ENCODE data around the gene HELZ. TPM values are rescaled to one million over a fixed set of nuclear protein-coding genes. Genes with fewer than 3 reads are reported as not detected.
"Not testable (repeated sequence)": the region's sequence is repeated elsewhere in the genome, so short reads cannot be mapped to it uniquely, and the experiment has no call there.

HELZ gene
- total RNA-seq, 1 donor from 2014 or later, result 74.7 TPM

DNA sequence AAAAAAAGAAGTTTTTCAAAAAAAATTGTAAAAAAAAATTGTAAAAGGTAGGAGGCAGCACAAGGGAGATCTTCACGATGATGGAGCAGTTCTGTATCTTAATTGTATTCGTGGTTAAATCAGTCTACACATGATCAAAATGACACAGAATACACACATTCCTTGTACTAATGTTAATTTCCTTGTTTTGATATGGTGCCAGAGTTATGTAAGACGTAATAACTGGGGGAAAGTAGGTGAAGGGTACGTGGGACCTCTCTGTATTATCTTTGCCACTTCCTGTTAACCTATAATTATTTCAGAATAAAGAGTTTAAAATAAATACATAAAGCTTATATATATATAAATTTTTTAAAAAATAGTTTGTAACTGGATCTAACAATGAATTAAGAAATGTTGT lies 36.8 kb downstream of the HELZ start:
- H3K27ac Mint-ChIP-seq, result no peak overlapping the region
- no peaks in the 10 kb centered on the region for H3K27me3 Mint-ChIP-seq
- peaks cover 23% of the 10 kb centered on the region for H3K36me3 Mint-ChIP-seq (ENCODE audit: low read depth)
- H3K4me1 Mint-ChIP-seq, result peaks cover 6% of the 10 kb centered on the region
- intact Hi-C loops (cut with micrococcal nuclease), result no loop called here
- H3K9me3 Mint-ChIP-seq, result no peaks in the 10 kb centered on the region
- no peak for DNase-seq
- H3K4me3 Mint-ChIP-seq, result no peak overlapping the region

DNA sequence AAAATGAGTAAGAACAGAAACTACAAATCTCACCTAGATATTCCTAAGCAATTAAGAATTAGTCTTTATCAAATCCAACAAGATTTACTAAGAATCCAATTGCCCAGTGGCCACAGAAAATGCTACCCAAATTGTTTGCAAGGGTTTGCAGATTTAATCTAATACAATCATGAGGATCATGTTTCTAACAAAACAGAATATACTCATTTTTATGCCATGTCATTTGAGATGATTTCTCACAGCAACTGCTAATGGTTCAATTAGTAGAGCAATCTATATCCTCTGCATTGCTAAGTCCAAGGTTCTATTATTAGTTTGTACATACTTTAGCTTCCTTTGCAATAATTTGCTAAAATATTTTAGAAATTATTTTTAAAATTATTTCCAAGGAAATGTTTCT lies 41.2 kb downstream of the HELZ start:
- Mint-ChIP-seq H3K9me3 (no peaks in the 10 kb centered on the region), H3K4me1 (peaks cover 3% of the 10 kb centered on the region), H3K36me3 (ENCODE audit: low read depth) (peaks cover 34% of the 10 kb centered on the region), H3K27me3 (no peaks in the 10 kb centered on the region), H3K27ac (no peak overlapping the region), H3K4me3 (no peak overlapping the region)
- no peak for DNase-seq
- intact Hi-C loops (cut with micrococcal nuclease), result no loop called here

DNA sequence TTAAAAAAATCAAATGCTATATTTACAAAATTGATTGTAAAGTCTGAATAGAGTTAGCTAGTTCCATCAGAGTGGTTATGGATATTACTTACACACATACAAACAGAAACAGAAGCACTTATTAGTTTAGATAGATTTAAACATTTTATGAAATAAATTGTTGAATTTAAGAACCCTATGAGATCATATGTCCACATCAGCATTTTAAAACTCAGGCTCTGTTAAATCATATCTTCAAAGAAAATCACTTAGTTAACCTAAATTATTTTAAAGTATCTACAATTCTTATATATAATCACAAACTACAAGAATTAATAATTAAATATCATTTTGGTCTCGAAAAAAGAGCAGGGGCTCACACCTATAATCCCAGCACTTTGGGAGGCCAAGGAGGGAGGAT lies 42.5 kb downstream of the HELZ start:
- Mint-ChIP-seq H3K27ac (no peak overlapping the region), H3K27me3 (no peaks in the 10 kb centered on the region), H3K4me3 (no peak overlapping the region), H3K9me3 (peaks cover under 1% of the 10 kb centered on the region), H3K36me3 (ENCODE audit: low read depth) (peaks cover 31% of the 10 kb centered on the region), H3K4me1 (no peaks in the 10 kb centered on the region)
- intact Hi-C loops (cut with micrococcal nuclease), result no loop called here
- DNase-seq, result no peak

DNA sequence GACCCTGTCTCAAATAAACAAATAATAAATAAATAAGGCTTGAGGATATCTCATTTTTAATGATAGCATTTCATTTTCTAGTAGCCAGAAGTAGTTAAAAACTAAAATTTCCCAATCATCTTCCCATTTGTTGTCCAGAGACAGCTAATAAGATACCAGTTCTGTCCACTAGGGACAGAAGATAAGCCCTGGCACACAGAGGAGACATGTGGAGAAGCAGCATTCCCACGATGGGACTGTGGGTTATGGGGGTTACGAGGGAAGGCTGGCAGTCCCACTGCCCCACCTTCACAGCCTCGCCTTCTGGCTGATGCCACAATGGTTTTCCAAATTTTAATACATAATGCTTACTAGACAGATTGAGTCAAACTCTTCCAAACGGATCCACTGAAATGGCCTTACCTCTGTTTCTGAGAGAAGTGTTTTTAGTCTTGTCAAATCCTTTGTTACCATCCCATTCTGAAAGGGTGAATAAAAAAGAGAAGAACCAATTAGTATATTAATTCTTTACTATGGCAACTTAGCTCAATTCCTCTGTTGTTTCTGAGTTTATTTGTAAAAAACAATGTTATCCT lies 44.2 kb downstream of the HELZ start:
- H3K9me3 Mint-ChIP-seq, result peaks cover 8% of the 10 kb centered on the region
- no peak overlapping the region for H3K27ac Mint-ChIP-seq
- intact Hi-C loops (cut with micrococcal nuclease), result no loop called here
- H3K27me3 Mint-ChIP-seq, result no peaks in the 10 kb centered on the region
- no peak overlapping the region for H3K4me3 Mint-ChIP-seq
- peaks cover 46% of the 10 kb centered on the region for H3K36me3 Mint-ChIP-seq (ENCODE audit: low read depth)
- no peak for DNase-seq
- peaks cover 13% of the 10 kb centered on the region for H3K4me1 Mint-ChIP-seq

DNA sequence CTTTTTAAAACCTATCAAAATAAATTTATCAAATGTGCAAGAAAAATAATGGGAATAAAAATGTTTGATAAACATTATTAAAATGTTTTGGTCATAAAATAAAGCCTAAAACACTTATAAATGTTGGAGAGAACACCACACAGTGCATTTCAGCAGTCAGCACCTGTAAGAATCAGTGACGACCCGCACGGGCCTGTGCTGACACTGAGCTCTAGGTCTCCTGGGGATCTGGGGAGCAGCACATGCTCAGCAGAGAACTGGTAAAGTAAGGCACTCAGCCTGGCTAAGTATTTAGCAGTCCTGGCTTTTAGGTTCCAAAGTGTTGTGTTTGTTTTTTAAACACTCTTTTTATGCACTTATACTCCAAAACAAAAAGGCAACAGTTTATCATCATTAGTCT lies 46.9 kb downstream of the HELZ start:
- intact Hi-C loops (cut with micrococcal nuclease), result no loop called here
- no peak overlapping the region for H3K4me3 Mint-ChIP-seq
- peaks cover 8% of the 10 kb centered on the region for H3K9me3 Mint-ChIP-seq
- peaks cover 13% of the 10 kb centered on the region for H3K4me1 Mint-ChIP-seq
- H3K27ac Mint-ChIP-seq, result no peak overlapping the region
- no peaks in the 10 kb centered on the region for H3K27me3 Mint-ChIP-seq
- DNase-seq, result no peak
- peaks cover 51% of the 10 kb centered on the region for H3K36me3 Mint-ChIP-seq (ENCODE audit: low read depth)

DNA sequence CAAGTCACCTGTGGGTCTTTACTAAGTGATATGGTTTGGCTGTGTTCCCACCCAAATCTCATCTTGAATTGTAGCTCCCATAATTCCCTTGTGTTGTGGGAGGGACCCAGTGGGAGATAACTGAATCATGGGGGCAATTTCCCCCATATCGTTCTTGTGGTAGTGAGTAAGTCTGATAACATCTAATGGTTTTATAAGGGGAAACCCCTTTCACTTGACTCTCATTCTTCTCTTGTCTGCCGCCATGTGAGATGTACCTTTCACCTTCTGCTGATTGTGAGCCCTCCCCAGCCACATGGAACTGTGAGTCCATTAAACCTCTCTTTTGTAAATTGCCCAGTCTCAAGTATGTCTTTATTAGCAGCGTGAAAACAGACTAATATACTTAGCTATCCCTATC lies 48.0 kb downstream of the HELZ start:
- H3K27ac Mint-ChIP-seq, result peak overlapping the region; percentile 1
- DNase-seq; intact Hi-C loops (cut with micrococcal nuclease); H3K27me3 Mint-ChIP-seq; H3K4me3 Mint-ChIP-seq; H3K9me3 Mint-ChIP-seq: not testable (repeated sequence)
- peaks cover 15% of the 10 kb centered on the region for H3K4me1 Mint-ChIP-seq
- H3K36me3 Mint-ChIP-seq (ENCODE audit: low read depth), result peaks cover 49% of the 10 kb centered on the region

DNA sequence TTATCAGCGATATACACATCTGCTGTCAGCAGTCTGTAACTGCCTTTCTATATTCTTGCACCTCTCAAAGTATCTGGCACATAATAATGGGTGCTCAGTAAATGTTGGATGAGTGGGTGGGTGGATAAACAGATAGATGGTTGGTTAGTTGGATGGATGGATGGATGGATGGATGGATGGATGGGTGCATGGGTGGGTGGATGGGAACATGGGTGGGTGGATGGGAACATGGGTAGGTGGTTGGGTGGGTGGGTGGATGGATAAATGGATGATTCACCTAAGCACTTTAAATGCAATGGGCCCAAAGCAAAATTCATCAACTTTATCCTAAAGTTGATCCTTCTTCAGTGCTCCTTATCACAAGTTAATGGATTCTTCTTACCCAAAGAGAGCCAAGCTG lies 48.6 kb downstream of the HELZ start:
- Mint-ChIP-seq H3K27me3 (no peaks in the 10 kb centered on the region), H3K36me3 (ENCODE audit: low read depth) (peaks cover 48% of the 10 kb centered on the region), H3K27ac (no peak overlapping the region), H3K4me1 (peaks cover 15% of the 10 kb centered on the region), H3K4me3 (no peak overlapping the region), H3K9me3 (peaks cover 8% of the 10 kb centered on the region)
- intact Hi-C loops (cut with micrococcal nuclease), result no loop called here
- no peak for DNase-seq

DNA sequence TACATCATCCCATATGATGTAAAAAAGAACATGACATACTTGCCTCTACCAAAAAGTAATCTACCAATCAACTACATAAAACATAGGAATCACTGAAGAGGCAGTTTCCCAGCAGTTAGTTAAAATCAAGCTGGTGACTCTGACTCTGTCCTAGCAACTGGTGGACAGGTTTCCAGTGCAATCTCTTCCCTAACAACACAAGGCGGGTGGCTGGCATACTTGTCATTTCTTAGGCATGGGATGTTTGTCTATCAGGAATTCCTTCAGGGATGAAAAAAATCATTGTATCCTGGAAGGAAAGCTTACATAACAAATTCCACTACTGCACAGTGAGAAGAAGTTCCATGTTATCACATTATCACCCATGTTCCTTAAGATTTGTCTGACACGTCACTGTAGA lies 50.9 kb downstream of the HELZ start:
- intact Hi-C loops (cut with micrococcal nuclease), result no loop called here
- Mint-ChIP-seq H3K27me3 (no peaks in the 10 kb centered on the region), H3K27ac (no peak overlapping the region), H3K4me3 (no peak overlapping the region), H3K9me3 (peaks cover 8% of the 10 kb centered on the region), H3K36me3 (ENCODE audit: low read depth) (peaks cover 42% of the 10 kb centered on the region), H3K4me1 (peaks cover 21% of the 10 kb centered on the region)
- DNase-seq, result no peak

DNA sequence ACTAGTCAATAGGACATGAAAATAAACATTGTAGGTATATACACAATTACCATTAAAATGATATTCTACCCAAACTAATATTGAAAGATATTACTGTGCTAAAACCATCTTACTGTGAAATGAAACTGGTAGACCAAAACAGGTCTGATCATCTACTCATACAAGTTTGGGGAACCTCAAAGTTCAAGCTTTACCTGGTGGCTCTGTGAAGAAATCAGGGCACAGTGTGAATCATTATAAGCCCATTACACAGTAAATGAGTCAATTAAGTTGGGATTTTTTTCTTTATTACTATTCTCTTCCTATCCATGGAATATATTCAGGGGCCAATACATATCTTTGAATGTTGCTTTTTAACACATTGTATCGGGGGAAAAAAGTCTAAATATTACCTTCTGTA lies 57.1 kb downstream of the HELZ start:
- no peaks in the 10 kb centered on the region for H3K9me3 Mint-ChIP-seq
- no peaks in the 10 kb centered on the region for H3K27me3 Mint-ChIP-seq
- intact Hi-C loops (cut with micrococcal nuclease), result no loop called here
- peaks cover 16% of the 10 kb centered on the region for H3K4me1 Mint-ChIP-seq
- no peak overlapping the region for H3K4me3 Mint-ChIP-seq
- no peak for DNase-seq
- H3K27ac Mint-ChIP-seq, result no peak overlapping the region
- peaks cover 36% of the 10 kb centered on the region for H3K36me3 Mint-ChIP-seq (ENCODE audit: low read depth)

DNA sequence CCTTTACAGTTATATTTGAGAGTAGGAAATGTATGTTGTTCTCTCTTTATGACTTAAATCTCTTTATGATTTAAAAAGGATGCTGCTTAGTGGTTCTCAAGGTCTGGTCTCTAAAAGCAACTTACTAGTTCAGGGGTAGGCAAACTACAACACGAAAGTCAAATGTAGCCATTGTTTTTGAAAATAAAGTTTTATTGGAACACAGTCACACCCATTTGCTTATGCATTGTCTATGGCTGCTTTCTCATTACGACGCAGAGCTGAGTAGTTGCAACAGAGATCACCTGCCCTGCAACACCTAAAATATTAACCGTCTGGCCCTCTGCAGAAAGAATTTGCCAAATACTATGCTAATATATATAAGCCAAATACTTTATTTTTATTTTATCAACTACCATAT lies 58.2 kb downstream of the HELZ start:
- no peaks in the 10 kb centered on the region for H3K27me3 Mint-ChIP-seq
- DNase-seq, result no peak
- no peaks in the 10 kb centered on the region for H3K9me3 Mint-ChIP-seq
- H3K4me3 Mint-ChIP-seq, result no peak overlapping the region
- H3K36me3 Mint-ChIP-seq (ENCODE audit: low read depth), result peaks cover 34% of the 10 kb centered on the region
- peaks cover 14% of the 10 kb centered on the region for H3K4me1 Mint-ChIP-seq
- intact Hi-C loops (cut with micrococcal nuclease), result no loop called here
- no peak overlapping the region for H3K27ac Mint-ChIP-seq

DNA sequence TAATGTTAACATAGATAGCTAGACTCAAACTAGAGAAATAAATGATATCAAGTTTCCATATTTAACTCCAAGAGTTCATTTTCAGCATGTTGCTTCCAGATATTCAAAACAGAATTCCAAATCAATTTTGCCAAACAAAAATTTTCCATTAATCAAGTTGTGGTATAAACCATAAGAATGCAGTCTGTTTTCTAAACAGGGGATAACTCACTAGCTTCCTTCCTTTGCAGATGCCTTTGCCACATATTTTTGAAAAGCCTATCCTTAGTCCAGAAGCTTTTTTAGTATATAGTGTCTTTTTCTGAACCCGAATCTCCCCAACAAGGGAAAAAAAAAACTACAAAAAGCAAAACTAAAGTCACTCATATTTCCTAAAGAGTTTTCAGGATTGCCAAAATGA lies 61.5 kb downstream of the HELZ start:
- peaks cover 27% of the 10 kb centered on the region for H3K36me3 Mint-ChIP-seq (ENCODE audit: low read depth)
- intact Hi-C loops (cut with micrococcal nuclease), result no loop called here

DNA sequence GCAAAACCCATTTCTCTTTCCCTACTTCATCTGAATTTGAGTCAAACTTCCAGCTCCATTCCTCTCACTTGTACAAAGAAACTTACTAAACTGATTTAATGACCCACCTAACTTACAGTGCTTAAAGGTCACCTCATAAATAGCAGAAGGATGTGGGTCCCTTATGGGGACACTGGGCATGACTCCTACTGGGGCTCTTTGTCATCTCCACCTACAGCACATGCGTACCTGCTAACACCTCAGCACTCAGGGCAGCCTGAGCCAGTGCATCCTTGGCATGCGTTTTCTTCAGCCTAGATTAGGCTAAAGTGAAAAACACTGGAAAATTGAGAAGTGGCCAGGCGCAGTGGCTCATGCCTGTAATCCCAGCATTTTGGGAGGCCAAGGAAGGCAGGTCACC lies 63.2 kb downstream of the HELZ start:
- DNase-seq, result no peak
- Mint-ChIP-seq H3K9me3 (no peaks in the 10 kb centered on the region), H3K4me3 (no peak overlapping the region), H3K4me1 (no peaks in the 10 kb centered on the region), H3K36me3 (ENCODE audit: low read depth) (peaks cover 22% of the 10 kb centered on the region), H3K27me3 (no peaks in the 10 kb centered on the region), H3K27ac (no peak overlapping the region)
- intact Hi-C loops (cut with micrococcal nuclease), result no loop called here

More for the DNA sequence above, 61.5 kb downstream of the HELZ start:
- DNase-seq, result no peak
- Mint-ChIP-seq H3K27me3 (no peaks in the 10 kb centered on the region), H3K9me3 (no peaks in the 10 kb centered on the region), H3K4me3 (no peak overlapping the region), H3K27ac (no peak overlapping the region), H3K4me1 (peaks cover 5% of the 10 kb centered on the region)

DNA sequence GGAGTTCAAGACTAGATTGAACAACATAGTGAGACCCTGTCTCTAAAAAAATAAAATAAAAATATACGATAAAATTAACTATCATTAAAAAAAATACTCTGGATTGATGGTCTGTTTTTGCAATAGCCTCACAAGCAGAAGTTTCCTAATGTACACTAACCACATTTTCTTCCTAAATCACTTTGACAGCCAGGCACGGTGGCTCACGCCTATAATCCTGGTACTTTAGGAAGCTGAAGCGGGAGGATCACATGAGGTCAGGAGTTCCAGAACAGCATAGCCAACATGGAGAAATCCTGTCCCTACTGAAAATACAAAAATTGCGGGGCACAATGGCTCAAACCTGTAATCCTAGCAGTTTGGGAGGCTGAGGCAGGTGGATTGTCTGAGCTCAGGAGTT lies 64.7 kb downstream of the HELZ start:
- H3K9me3 Mint-ChIP-seq, result no peaks in the 10 kb centered on the region
- H3K27ac Mint-ChIP-seq, result no peak overlapping the region
- no peak overlapping the region for H3K4me3 Mint-ChIP-seq
- peaks cover 26% of the 10 kb centered on the region for H3K36me3 Mint-ChIP-seq (ENCODE audit: low read depth)
- H3K27me3 Mint-ChIP-seq, result no peaks in the 10 kb centered on the region
- intact Hi-C loops (cut with micrococcal nuclease), result no loop called here
- DNase-seq, result no peak
- H3K4me1 Mint-ChIP-seq, result no peaks in the 10 kb centered on the region

DNA sequence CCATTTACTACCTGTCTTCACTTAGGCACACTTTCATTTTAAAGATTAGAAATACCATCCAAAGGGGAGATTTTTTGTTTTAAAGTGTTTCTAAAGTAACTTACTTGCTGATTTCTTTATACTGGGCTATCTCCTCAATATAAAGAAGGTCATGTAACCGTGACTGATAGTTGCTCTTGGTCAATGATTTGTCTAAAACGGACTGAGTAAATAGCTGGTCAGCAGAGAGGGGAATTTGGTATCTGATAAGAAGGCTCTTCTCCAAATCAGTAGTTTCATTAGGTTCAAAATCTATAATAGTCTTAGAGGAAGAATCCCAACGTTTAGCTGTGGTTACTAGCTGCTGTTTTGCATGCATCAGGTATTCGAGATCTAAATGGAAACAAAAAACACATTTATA lies 66.4 kb downstream of the HELZ start:
- peaks cover 32% of the 10 kb centered on the region for H3K36me3 Mint-ChIP-seq (ENCODE audit: low read depth)
- peaks cover 1% of the 10 kb centered on the region for H3K4me1 Mint-ChIP-seq
- intact Hi-C loops (cut with micrococcal nuclease), result no loop called here
- no peaks in the 10 kb centered on the region for H3K27me3 Mint-ChIP-seq
- H3K27ac Mint-ChIP-seq, result no peak overlapping the region
- no peak for DNase-seq
- H3K9me3 Mint-ChIP-seq, result no peaks in the 10 kb centered on the region
- H3K4me3 Mint-ChIP-seq, result no peak overlapping the region

DNA sequence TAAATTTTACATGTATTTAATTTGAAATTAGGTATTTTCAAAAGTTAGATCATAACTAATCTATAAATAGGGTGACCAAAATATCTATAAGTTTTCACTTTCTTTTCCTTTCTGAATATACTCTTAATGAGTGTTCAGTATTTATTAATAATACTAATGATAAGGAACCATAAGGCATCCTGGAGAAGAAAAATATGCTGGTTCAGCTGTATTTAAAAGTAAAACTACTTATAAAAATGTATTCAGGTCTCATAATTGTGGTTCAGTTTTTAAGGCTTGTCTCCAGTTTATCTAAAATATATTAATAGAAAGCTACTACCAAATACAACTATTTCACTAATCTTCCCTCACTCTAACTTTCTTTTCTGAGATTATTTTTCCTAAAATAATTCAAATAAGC lies 67.3 kb downstream of the HELZ start:
- peaks cover 36% of the 10 kb centered on the region for H3K36me3 Mint-ChIP-seq (ENCODE audit: low read depth)
- DNase-seq, result no peak
- no peaks in the 10 kb centered on the region for H3K27me3 Mint-ChIP-seq
- H3K27ac Mint-ChIP-seq, result no peak overlapping the region
- H3K4me3 Mint-ChIP-seq, result no peak overlapping the region
- peaks cover 3% of the 10 kb centered on the region for H3K4me1 Mint-ChIP-seq
- no peaks in the 10 kb centered on the region for H3K9me3 Mint-ChIP-seq
- intact Hi-C loops (cut with micrococcal nuclease), result no loop called here
